SK-N-SH (cell line): ENCODE results near the gene ARMC6.

Experiments
- EP300 ChIP-seq, 2 experiments: IDR thresholded peaks; 2 replicates each; pipeline versions ENCODE4 v1.4.0 to v1.6.1; 2012; ENCODE audit warnings: borderline replicate concordance in 1 of 2, low read depth in 1 of 2, low read length in 1 of 2
- GABPA ChIP-seq: IDR thresholded peaks from 2 replicates; pipeline ENCODE4 v1.4.0; 2012; ENCODE audit warnings: low read depth, mild to moderate bottlenecking
- POLR2AphosphoS5 ChIP-seq: IDR thresholded peaks from 2 replicates; pipeline ENCODE4 v1.6.1; 2012; ENCODE audit warnings: low read depth, low read length
- RAD21 ChIP-seq: IDR thresholded peaks from 2 replicates; pipeline ENCODE4 v1.6.1; 2012; ENCODE audit warnings: mild to moderate bottlenecking, low read length
- RXRA ChIP-seq: IDR thresholded peaks from 2 replicates; pipeline ENCODE4 v1.4.0; 2012; ENCODE audit warnings: low read depth, mild to moderate bottlenecking, borderline replicate concordance
- TF ChIP-seq, protein P1 (sequence below): IDR thresholded peaks from 2 replicates; pipeline ENCODE4 v1.4.0; 2012; ENCODE audit warnings: low read depth
- TF ChIP-seq, protein P2 (sequence below): fragments of 200-600 bp; sonication (generic); IDR thresholded peaks from 2 replicates; pipeline ENCODE4 v1.6.1; 2017; ENCODE audit warnings: antibody characterized with exemption, mild to moderate bottlenecking, moderate library complexity
- TF ChIP-seq, protein P3 (sequence below): IDR thresholded peaks from 2 replicates; pipeline ENCODE4 v1.4.0; 2012; ENCODE audit warnings: low read depth, borderline replicate concordance

DNA sequence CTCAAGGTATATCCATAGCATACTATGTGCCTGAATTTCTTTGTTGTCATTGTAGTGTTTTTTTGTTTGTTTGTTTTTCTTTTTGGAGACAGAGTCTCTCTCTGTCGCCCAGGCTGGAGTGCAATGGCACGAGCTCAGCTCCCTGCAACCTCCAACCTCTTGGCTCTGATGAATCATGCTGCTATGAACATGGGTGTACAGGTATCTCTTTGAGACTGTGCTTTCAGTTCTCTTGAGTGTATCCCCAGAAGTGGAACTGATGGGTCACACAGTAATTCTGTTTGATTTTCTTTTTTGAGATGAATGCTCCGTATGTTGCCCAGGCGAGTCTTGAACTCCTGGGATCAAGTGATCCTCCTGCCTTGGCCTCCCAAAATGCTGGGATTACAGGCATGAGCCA lies 16.7 kb downstream of the ARMC6 start:
- no peak for TF ChIP-seq RXRA
- TF ChIP-seq, protein P1, sequence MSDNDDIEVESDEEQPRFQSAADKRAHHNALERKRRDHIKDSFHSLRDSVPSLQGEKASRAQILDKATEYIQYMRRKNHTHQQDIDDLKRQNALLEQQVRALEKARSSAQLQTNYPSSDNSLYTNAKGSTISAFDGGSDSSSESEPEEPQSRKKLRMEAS = no peak
- TF ChIP-seq POLR2AphosphoS5 = no peak
- TF ChIP-seq, protein P2, sequence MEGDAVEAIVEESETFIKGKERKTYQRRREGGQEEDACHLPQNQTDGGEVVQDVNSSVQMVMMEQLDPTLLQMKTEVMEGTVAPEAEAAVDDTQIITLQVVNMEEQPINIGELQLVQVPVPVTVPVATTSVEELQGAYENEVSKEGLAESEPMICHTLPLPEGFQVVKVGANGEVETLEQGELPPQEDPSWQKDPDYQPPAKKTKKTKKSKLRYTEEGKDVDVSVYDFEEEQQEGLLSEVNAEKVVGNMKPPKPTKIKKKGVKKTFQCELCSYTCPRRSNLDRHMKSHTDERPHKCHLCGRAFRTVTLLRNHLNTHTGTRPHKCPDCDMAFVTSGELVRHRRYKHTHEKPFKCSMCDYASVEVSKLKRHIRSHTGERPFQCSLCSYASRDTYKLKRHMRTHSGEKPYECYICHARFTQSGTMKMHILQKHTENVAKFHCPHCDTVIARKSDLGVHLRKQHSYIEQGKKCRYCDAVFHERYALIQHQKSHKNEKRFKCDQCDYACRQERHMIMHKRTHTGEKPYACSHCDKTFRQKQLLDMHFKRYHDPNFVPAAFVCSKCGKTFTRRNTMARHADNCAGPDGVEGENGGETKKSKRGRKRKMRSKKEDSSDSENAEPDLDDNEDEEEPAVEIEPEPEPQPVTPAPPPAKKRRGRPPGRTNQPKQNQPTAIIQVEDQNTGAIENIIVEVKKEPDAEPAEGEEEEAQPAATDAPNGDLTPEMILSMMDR = no peak
- TF ChIP-seq, protein P3, sequence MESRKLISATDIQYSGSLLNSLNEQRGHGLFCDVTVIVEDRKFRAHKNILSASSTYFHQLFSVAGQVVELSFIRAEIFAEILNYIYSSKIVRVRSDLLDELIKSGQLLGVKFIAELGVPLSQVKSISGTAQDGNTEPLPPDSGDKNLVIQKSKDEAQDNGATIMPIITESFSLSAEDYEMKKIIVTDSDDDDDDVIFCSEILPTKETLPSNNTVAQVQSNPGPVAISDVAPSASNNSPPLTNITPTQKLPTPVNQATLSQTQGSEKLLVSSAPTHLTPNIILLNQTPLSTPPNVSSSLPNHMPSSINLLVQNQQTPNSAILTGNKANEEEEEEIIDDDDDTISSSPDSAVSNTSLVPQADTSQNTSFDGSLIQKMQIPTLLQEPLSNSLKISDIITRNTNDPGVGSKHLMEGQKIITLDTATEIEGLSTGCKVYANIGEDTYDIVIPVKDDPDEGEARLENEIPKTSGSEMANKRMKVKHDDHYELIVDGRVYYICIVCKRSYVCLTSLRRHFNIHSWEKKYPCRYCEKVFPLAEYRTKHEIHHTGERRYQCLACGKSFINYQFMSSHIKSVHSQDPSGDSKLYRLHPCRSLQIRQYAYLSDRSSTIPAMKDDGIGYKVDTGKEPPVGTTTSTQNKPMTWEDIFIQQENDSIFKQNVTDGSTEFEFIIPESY = no peak
- no peak for TF ChIP-seq EP300 (IDR thresholded peaks at IDR 0.05; ENCODE audit: borderline replicate concordance in 1 of 2, low read depth in 1 of 2, low read length in 1 of 2)
- no peak for TF ChIP-seq GABPA
- no peak for TF ChIP-seq RAD21
